ENCODE measurements around the gene PIGH.
A peak's percentile ranks its signal among the peaks of the same experiment; 100 is the strongest.
"Not testable (repeated sequence)": the region's sequence is repeated elsewhere in the genome, so short reads cannot be mapped to it uniquely, and the experiment has no call there.

Gene PIGH, protein sequence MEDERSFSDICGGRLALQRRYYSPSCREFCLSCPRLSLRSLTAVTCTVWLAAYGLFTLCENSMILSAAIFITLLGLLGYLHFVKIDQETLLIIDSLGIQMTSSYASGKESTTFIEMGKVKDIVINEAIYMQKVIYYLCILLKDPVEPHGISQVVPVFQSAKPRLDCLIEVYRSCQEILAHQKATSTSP

DNA sequence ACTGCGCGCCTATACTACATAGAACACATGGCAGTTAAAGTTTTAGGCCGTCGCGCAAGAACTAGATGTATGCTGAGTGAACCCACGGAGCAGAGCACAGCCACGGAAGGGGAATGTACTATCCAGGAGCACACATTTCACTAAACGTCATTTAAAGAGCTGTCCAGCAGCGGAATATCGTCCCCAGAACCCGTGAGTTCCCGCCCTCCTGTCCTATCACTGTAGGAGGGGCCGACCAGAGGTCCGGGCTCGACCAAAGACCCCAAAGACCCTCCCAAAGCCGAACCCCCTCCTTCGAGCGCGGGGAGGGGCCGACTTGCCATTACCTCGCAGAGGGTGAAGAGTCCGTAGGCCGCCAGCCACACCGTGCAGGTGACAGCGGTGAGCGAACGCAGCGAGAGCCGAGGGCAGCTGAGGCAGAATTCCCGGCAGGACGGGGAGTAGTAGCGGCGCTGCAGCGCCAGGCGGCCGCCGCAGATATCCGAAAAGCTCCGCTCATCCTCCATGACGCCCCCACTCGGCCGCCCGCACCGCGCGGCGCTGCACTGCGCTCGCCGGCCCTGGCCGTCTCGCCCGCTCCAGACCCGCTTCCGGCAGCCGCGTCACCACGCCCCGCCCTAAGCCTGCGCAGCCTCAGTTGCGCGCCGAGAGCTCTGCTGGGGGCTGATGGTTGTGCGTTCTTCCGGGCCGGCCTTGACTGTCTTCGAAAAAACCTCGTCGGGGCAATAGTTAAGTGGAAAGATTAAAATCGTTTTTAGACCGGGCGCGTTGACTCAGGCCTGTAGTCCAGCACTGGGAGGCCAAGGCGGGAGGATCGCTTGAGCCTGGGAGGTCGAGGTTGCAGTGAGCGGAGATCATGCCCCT is at the start of gene PIGH:
TSS of gene PIGH (minus strand) at position 571 of the 864 bp plus-strand sequence. CDS start at position 506, 65 bp downstream.
- DNase-seq, result peak; percentile 81 to 90

DNA sequence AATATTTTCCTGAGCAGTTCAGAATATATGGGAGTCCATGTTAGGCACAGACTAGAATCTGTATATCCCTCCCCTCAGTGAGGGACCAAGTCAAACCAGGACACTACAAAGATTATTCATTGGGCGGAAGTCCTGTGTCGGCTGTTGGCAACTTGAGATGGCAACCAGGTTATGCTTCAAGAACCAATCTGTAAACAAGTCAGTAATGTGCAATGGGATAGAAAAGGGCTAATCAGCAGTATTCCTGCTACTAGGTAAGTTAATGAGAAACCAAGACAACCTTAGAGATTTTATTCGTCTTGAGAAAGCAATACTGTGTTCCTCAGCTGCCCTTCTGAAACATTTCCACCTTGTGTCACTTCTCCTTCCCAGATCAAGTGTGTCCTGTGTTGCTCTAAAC is 46.1 kb upstream of the PIGH start:
- no peak for DNase-seq

DNA sequence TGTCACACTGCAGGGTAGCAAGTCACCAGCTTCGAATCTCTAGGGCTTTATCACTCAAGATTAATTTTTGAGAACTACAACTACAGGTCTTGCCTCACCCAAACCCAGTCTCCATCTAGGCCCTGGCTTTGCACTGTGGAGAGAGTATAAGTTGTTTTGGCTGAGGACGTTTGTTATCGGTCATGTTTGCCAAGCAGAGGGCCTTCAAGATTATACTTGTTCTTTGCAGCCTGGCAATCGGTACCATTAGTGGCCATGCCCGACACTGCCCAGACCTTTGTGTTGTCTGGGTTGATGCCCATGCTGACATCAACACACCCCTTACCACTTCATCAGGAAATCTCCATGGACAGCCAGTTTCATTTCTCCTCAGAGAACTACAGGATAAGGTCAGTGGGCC is 45.3 kb upstream of the PIGH start:
- DNase-seq, result no peak

GRCh38 chr14:67644428-67644827 is 44.4 kb upstream of the PIGH start:
- no peak for DNase-seq

DNA sequence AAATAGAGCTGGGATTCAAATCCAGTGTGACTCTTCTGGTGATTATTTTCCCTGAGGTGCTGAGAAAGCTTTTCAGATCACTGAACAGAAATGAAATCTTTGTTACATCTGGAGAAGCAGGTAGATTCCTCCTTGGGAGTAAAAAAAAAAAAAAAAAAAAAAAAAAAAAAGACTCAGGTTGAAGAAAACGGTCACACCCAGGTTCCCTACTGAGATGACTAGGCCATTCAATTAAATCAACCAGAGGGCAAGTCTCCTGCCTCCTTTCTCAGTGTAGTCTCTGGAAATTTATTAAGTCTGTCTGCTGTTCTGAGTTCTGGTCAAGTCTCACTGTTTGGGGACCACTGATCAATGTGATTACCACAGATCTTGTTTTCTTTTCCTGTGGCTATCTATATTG is 43.6 kb upstream of the PIGH start:
- DNase-seq, result no peak

- no peak for DNase-seq
Observed at GRCh38 chr14:67641902-67642749, 42.1 kb upstream of the PIGH start.

GRCh38 chr14:67641480-67641879 is 41.4 kb upstream of the PIGH start:
- DNase-seq, result no peak

DNA sequence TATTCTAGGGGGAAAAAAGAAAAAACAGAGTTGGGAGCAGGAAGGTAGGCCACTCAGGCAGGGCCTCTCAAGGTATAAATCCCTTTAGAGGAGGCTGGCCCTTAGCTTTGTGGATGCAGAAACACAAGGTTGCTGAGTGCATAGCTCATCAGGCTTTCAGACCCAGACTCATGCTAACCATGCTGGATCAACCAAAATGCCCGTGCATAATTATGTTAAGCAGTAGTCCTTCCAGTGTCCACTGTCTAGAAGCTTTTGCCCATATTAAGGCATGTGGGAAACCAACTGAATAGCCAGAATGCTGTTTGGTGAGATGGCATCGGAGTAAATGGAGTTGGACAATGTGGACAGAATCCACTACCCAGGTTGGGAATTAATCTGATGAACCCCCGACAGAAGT is 38.6 kb upstream of the PIGH start:
- no peak for DNase-seq

DNA sequence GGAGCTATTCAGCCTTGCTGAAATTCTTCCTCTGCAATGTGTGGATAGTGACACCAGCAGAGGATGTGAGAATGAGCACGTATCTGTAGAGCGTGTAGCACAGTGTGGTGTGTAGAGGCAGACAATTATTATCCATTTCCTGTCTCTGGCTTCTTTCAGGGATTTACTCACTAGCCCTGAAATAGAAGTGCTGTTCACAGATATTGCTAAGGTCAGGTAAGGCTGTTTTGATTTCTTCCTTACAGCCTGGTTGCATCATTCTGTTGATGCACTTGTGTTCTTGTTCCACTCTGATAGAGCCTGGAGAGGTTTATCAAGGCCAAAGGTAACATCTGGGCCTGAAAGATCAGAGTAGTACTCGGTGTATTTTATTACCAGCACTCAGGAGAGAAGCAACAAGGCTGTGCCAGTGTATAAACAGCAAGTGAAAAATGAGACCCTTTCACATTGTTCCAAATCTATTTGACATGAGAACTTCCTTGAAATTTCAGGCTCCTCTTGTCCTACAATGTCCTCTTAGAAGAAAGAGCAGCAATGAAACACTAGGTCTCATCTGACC is 36.4 kb upstream of the PIGH start:
- DNase-seq, result no peak

DNA sequence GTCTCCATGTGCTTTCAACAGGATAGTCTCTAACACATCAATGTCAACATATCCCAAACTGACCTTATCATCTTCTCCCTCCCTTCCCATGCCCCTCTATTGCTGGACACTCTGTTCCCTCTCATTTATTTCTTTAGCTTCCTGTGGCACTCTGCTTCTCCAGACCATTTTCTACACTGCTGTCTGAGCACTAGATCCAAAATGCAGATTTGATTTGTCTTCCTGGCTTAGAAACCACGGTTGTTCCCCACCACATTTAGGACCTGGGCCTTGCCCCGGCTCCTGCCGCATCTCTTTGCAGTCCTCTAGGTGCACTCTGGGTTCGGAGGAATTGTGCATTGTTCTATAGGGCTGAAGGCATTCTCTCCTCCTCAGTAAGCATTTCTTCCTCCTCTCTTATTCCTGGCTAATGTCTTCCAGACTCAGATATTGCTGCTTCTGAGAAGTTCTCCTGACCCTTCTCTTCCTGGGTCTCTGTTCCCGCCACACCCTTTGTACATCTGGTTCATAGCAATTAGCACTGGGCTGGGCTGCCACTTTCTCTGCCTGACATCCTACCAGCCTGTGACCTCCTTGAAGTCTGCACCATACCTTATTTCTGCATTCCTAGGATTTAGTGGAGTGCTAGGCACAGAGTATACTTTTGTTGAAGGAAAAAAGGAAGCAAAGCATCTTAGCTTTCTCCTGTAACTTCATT is 33.5 kb upstream of the PIGH start:
- no peak for DNase-seq

DNA sequence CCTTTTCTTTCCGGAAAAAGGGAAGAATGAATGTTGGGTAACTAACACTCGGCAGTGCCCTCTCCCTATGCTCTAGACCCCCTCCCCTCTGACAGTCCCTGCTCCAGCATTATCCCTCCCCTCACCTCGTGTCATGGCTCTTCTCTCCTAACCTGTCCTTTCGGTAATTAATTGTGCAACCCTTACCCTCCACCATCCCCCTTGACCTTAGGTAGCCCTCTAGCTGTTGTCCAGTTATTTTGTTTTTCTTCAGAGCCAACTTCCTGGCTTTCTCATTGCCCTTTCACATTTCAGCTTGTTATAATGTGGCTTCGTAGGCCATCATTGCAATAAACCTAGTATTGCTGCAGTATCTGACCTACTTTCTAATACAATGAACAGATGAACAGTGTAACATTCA is 30.9 kb upstream of the PIGH start:
- DNase-seq, result no peak

GRCh38 chr14:67630186-67630585 is 30.1 kb upstream of the PIGH start:
- no peak for DNase-seq

GRCh38 chr14:67627519-67627918 is 27.5 kb upstream of the PIGH start:
- no peak for DNase-seq

DNA sequence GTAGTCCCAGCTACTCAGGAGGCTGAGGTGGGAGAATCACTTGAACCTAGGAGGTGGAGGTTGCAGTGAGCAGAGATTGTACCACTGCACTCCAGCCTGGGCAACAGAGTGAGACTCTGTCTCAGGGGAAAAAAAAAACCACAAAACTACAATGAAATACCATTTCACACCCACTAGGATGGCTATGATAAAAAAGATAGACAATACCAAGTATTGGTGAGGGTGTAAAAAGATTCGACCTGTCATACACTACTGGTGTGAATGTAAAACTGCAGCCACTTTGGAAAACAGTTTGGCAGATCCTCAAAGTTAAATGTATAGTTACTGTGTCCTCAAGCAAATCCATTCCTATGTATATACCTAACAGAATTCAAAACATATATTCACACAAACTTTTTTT is 26.1 kb upstream of the PIGH start:
- not testable (repeated sequence) for DNase-seq

- DNase-seq, result no peak
Observed at GRCh38 chr14:67623114-67623513, 23.0 kb upstream of the PIGH start.

DNA sequence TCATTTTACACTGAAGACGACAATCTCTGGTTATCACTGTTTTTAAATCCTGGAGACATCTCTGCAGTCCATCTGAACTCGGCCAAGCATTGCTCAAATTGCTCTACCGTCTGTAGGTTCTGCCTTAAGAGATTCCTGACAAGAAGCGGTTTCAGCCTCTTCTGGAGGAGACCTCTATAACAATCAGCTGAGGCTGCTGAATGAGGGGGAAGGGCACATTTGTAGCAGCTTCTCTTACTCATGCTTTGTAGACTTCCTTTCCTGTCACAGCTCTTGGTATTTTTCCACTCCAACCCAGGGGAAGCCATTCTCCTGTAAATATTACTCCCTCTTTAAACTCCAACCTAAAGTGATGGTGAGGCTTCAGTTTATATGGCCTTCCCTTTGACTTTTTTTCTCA is 22.6 kb upstream of the PIGH start:
- DNase-seq, result no peak

- DNase-seq, result no peak
Observed at GRCh38 chr14:67620217-67620785, 20.2 kb upstream of the PIGH start.

DNA sequence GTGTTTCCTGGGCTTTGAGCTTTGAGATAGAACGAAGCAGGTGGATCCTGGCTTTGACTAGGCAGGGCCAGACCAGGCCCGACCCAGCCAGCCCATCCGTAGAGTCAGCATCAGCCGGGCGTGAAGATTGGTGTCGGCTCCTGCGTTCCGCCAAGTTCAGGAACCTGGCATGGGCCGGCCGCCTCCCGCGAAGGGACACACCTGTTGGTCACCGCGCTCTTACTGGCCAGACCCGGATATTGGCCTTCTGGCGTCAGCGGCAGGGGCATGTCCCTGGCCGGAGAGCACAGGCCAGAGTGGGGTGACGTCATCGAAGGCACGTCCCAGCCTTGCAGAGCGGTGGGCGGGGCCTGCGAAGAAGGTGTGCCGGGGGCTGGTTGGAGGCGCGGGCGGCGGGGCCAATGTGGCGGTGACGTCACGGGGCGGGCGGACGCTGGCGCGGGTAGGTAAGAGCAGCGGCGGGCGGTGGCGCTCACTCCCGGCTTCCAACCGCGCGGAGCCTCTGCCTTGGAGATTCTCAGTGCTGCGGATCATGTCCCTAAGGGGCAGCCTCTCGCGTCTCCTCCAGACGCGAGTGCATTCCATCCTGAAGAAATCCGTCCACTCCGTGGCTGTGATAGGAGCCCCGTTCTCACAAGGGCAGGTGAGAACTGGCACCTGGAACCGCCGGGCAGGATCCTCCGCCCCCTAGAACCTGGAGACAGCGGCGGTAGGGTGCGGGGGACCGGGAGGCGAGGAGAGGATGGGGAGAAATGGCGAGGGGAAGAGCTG is 19.6 kb upstream of the PIGH start, which contains the start of gene ARG2:
TSS of gene ARG2 (plus strand) at position 475 of the 771 bp plus-strand sequence. CDS start at position 533, 58 bp downstream.
- DNase-seq, result peak; percentile 75 to 94

GRCh38 chr14:67618617-67619063 is 18.6 kb upstream of the PIGH start:
- DNase-seq, result peak; percentile 47 to 74

GRCh38 chr14:67610491-67610890 is 10.4 kb upstream of the PIGH start:
- DNase-seq, result no peak

GRCh38 chr14:67609642-67610310 is 9.7 kb upstream of the PIGH start:
- no peak for DNase-seq

Measured in NCI-H446 (cell line).